Measurements from ENCODE around the gene B3GALT6. TPM values are rescaled to one million over a fixed set of nuclear protein-coding genes. Genes with fewer than 3 reads are reported as not detected.

B3GALT6 gene
- total and polyA plus RNA-seq, 2 experiments from 2014 or later, result 28.9 to 36.3 TPM

DNA sequence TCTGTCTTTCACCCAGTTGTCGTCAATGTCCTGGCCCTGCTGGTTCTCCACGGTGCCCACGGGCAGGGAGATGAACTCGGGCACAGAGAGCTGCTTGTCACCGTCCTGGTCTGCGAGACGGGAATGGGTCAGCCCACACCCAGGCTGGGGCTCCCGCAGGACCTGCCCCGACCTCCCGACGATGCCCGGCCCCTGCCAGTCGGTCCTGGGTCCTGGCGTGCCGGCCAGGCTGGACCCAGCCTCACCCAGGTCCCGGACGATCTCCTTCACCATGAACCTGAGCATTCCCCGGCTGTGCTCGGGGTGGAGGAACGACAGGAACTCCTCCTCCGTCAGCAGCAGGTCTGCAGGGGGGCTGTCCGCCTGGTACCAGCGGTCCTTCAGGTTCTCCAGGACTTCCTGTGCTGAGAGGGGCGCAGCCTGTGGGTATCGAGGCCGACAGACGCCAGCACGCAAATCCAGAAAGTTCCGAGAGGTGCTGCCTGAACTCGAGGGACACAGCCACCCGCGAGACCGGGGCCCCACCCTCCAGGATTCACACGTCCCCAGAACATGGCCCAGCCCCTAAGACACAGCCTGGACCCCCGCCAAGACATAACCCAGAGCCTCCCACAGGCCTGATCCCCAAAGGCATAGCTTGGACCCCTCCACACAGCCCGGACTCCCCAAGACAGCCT, 13.4 kb upstream of the B3GALT6 start:
- TF ChIP-seq, protein P1, sequence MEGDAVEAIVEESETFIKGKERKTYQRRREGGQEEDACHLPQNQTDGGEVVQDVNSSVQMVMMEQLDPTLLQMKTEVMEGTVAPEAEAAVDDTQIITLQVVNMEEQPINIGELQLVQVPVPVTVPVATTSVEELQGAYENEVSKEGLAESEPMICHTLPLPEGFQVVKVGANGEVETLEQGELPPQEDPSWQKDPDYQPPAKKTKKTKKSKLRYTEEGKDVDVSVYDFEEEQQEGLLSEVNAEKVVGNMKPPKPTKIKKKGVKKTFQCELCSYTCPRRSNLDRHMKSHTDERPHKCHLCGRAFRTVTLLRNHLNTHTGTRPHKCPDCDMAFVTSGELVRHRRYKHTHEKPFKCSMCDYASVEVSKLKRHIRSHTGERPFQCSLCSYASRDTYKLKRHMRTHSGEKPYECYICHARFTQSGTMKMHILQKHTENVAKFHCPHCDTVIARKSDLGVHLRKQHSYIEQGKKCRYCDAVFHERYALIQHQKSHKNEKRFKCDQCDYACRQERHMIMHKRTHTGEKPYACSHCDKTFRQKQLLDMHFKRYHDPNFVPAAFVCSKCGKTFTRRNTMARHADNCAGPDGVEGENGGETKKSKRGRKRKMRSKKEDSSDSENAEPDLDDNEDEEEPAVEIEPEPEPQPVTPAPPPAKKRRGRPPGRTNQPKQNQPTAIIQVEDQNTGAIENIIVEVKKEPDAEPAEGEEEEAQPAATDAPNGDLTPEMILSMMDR (IDR thresholded peaks at IDR 0.05; ENCODE audit: poor library complexity), result no peak
- TF ChIP-seq EZH2phosphoT487 (IDR thresholded peaks at IDR 0.05; ENCODE audit: low read depth, severe bottlenecking, unreplicated experiment) (no peak), EZH2 (IDR thresholded peaks at IDR 0.05; ENCODE audit: borderline replicate concordance) (no peak)
- no peaks in the 10 kb centered on the region for H3K27me3 ChIP-seq
- no peaks in the 10 kb centered on the region for H3K4me1 ChIP-seq (ENCODE audit: insufficient read depth)
- no peak overlapping the region for H3K4me3 ChIP-seq
- no peaks in the 10 kb centered on the region for H3K9me2 ChIP-seq (replicated peaks; ENCODE audit: insufficient read depth)
- H3K36me3 ChIP-seq (replicated peaks; ENCODE audit: insufficient read depth, low read depth), result no peaks in the 10 kb centered on the region
- H3K27ac ChIP-seq, result no peak overlapping the region
- H3K4me2 ChIP-seq, result no peak overlapping the region
- DNase-seq (ENCODE audit: low spot score), result no peak
- H3K9me3 ChIP-seq (ENCODE audit: low read depth), result no peaks in the 10 kb centered on the region
- WGBS (ENCODE audit: low lambda C conversion rate, missing lambda C conversion rate), result 96% methylated on average over 24 of the region's 36 CpGs
- no peak overlapping the region for H2AFZ ChIP-seq
- no peaks in the 10 kb centered on the region for H3K79me2 ChIP-seq
- peaks cover 3% of the 10 kb centered on the region for H4K20me1 ChIP-seq (ENCODE audit: insufficient read depth, poor library complexity, severe bottlenecking)

DNA sequence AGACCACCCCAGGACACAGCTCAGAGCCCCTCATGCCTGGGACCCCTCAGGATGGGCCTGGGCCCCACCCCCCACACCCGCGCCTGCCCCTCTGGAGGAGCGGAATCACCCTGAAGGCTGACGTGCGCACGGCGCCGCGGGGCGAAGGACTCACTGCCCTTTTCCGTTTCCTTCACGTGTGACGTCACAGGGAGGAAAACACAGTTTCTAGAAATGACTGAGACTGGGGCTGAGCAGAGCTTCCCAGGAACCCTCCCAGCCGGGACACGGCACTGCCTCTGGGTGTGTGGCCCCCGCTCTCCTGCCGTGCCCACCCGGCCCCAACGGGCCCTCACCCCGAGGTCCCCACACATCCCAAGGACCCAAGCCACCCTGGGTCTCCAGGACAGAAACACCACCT, 12.7 kb upstream of the B3GALT6 start:
- TF ChIP-seq EZH2phosphoT487 (IDR thresholded peaks at IDR 0.05; ENCODE audit: low read depth, severe bottlenecking, unreplicated experiment), result no peak
- 100% methylated on average over 8 of the region's 20 CpGs for WGBS (ENCODE audit: low lambda C conversion rate, missing lambda C conversion rate)
- no peak overlapping the region for H3K4me2 ChIP-seq
- H3K27ac ChIP-seq, result no peak overlapping the region
- peaks cover 2% of the 10 kb centered on the region for H3K79me2 ChIP-seq
- no peak for DNase-seq (ENCODE audit: low spot score)
- no peak overlapping the region for H3K4me3 ChIP-seq
- H3K36me3 ChIP-seq (replicated peaks; ENCODE audit: insufficient read depth, low read depth), result no peaks in the 10 kb centered on the region
- peaks cover 4% of the 10 kb centered on the region for H4K20me1 ChIP-seq (ENCODE audit: insufficient read depth, poor library complexity, severe bottlenecking)
- H3K9me3 ChIP-seq (ENCODE audit: low read depth), result no peaks in the 10 kb centered on the region
- no peaks in the 10 kb centered on the region for H3K27me3 ChIP-seq
- no peak overlapping the region for H2AFZ ChIP-seq
- no peaks in the 10 kb centered on the region for H3K4me1 ChIP-seq (ENCODE audit: insufficient read depth)
- no peaks in the 10 kb centered on the region for H3K9me2 ChIP-seq (replicated peaks; ENCODE audit: insufficient read depth)

DNA sequence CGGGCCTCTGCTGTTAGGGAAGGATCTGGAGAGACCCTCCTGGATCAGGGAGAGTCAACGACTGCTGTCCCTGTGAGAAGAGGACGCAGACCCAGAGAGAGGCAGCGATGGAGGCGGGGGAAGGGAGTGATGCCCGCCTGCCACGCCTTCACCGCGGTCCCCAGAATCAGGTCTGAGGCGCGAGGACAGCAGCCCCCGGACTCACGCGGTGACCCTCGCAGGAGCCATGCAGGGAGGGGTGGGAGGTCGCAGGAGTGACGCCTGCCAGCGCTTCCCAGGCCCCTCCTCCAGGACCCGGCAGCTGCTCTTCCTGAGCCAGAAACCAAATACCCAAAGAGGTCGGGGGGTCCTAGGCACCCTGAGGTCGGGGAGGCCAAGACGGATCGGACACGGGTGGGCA, 11.8 kb upstream of the B3GALT6 start:
- Histone ChIP-seq H3K9me2 (replicated peaks; ENCODE audit: insufficient read depth) (no peaks in the 10 kb centered on the region), H3K36me3 (replicated peaks; ENCODE audit: insufficient read depth, low read depth) (no peaks in the 10 kb centered on the region), H3K27ac (no peak overlapping the region), H3K4me1 (ENCODE audit: insufficient read depth) (no peaks in the 10 kb centered on the region), H4K20me1 (ENCODE audit: insufficient read depth, poor library complexity, severe bottlenecking) (peaks cover 13% of the 10 kb centered on the region), H3K4me2 (no peak overlapping the region), H3K79me2 (peaks cover 10% of the 10 kb centered on the region), H2AFZ (no peak overlapping the region), H3K4me3 (no peak overlapping the region), H3K27me3 (no peaks in the 10 kb centered on the region), H3K9me3 (ENCODE audit: low read depth) (no peaks in the 10 kb centered on the region)
- DNase-seq (ENCODE audit: low spot score), result no peak
- 94% methylated on average over 24 of the region's 24 CpGs for WGBS (ENCODE audit: low lambda C conversion rate, missing lambda C conversion rate)
- TF ChIP-seq EZH2 (IDR thresholded peaks at IDR 0.05; ENCODE audit: borderline replicate concordance) (no peak), EZH2phosphoT487 (IDR thresholded peaks at IDR 0.05; ENCODE audit: low read depth, severe bottlenecking, unreplicated experiment) (no peak)
- TF ChIP-seq, protein P1 (IDR thresholded peaks at IDR 0.05; ENCODE audit: poor library complexity), result no peak

DNA sequence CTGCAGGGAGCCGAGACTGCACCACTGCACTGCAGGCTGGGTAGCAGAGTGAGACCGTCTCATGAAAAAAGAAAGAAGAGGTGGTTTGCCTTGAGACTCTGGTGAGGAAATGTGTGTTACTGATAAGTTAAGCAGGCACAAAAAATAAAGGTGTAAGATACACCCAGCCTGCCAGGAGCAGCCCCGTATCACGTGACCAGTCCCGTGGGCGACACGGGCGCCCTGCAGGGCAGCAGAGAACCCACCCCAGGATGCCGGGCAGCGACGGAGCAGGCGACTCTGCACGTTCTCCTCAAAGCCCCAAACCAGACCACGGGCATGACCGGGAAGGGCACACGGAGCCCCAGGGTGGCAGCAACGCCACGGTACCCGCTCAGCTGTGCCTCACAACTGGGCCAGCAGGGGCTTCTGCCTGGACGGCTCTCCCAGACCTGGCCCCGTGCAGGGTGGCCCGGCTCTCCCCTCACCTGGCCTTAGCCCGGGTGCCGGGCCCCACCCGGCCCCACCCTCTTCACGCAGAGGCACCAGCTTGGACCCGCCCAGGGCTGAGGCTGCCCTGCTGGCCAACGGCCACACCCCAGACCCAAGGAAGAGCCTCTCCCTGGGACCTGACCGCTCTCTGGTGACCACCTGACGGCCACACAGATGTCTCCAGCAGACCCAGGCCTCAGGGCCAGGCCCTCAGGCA, 10.0 kb upstream of the B3GALT6 start:
- no peak for DNase-seq (ENCODE audit: low spot score)
- no peak overlapping the region for H3K27ac ChIP-seq
- H3K36me3 ChIP-seq (replicated peaks; ENCODE audit: insufficient read depth, low read depth), result no peaks in the 10 kb centered on the region
- TF ChIP-seq EZH2 (IDR thresholded peaks at IDR 0.05; ENCODE audit: borderline replicate concordance), result no peak
- no peak for TF ChIP-seq EZH2phosphoT487 (IDR thresholded peaks at IDR 0.05; ENCODE audit: low read depth, severe bottlenecking, unreplicated experiment)
- TF ChIP-seq, protein P1 (IDR thresholded peaks at IDR 0.05; ENCODE audit: poor library complexity), result no peak
- H3K9me2 ChIP-seq (replicated peaks; ENCODE audit: insufficient read depth), result no peaks in the 10 kb centered on the region
- H3K79me2 ChIP-seq, result peaks cover 23% of the 10 kb centered on the region
- H3K27me3 ChIP-seq, result no peaks in the 10 kb centered on the region
- WGBS (ENCODE audit: low lambda C conversion rate, missing lambda C conversion rate), result 98% methylated on average over 23 of the region's 30 CpGs
- no peaks in the 10 kb centered on the region for H3K9me3 ChIP-seq (ENCODE audit: low read depth)
- H3K4me1 ChIP-seq (ENCODE audit: insufficient read depth), result no peaks in the 10 kb centered on the region
- no peak overlapping the region for H2AFZ ChIP-seq
- no peak overlapping the region for H3K4me2 ChIP-seq
- H3K4me3 ChIP-seq, result no peak overlapping the region
- peaks cover 30% of the 10 kb centered on the region for H4K20me1 ChIP-seq (ENCODE audit: insufficient read depth, poor library complexity, severe bottlenecking)

Measured in hepatocyte (in vitro differentiated cells).